GM10266 (cell line): ENCODE data around the gene PAPOLB.

Source experiments
- DNase-seq: peaks from one replicate; pipeline ENCODE4 v3.0.0; 2012; ENCODE audit errors: extremely low spot score
- CTCF ChIP-seq: IDR thresholded peaks from 2 replicates; pipeline ENCODE4 v1.5.1; 2012; ENCODE audit warnings: mild to moderate bottlenecking, low read depth; ENCODE audit not compliant: control insufficient read depth, insufficient read depth; ENCODE audit errors: missing control alignments

Gene PAPOLB

GRCh38 chr7:4815609-4816418, 46.0 kb downstream of the PAPOLB start:
- TF ChIP-seq CTCF: peak; percentile 17
- no peak for DNase-seq

GRCh38 chr7:4815121-4815520, 46.7 kb downstream of the PAPOLB start:
- no peak for DNase-seq
- no peak for TF ChIP-seq CTCF

- TF ChIP-seq CTCF: no peak
- DNase-seq: peak; percentile 27
These were observed 47.4 kb downstream of the PAPOLB start for GRCh38 chr7:4814433-4814832.

- DNase-seq: no peak
- no peak for TF ChIP-seq CTCF
These were observed 52.2 kb downstream of the PAPOLB start for GRCh38 chr7:4809666-4810065.

GRCh38 chr7:4809091-4809591, 52.7 kb downstream of the PAPOLB start:
- peak; percentile 58 for DNase-seq
- no peak for TF ChIP-seq CTCF

GRCh38 chr7:4808565-4808964, 53.3 kb downstream of the PAPOLB start:
- no peak for DNase-seq
- TF ChIP-seq CTCF: no peak

GRCh38 chr7:4808026-4808425, 53.8 kb downstream of the PAPOLB start:
- TF ChIP-seq CTCF: no peak

More at GRCh38 chr7:4808026-4808425, 53.8 kb downstream of the PAPOLB start:
- no peak for DNase-seq
